Activated naive CD4-positive, alpha-beta T cell treated with anti-CD3 and anti-CD28 coated beads, Interleukin-2, amount 10 ng/mL, durations not matched to agents 7 days and 5 days (primary cell): ENCODE results near the gene TRABD2B.

Experiments
- CTCF ChIA-PET: fragments of 350-600 bp; sonication (Branson Sonifier 250); formaldehyde crosslinking; loops from one replicate; lab custom pipeline; 2021; ENCODE audit warnings: antibody characterized with exemption; lab: Charles Lee
- DNase-seq: peaks from one replicate; pipeline ENCODE4 v3.0.0-alpha.2; 2020
- H3K27ac Mint-ChIP-seq: one replicate; pipeline ENCODE4 v1.8.0; 2021; ENCODE audit warnings: mild to moderate bottlenecking, moderate library complexity, mixed read lengths
- H3K27me3 Mint-ChIP-seq: one replicate; pipeline ENCODE4 v1.8.0; 2021; ENCODE audit warnings: mild to moderate bottlenecking, mixed read lengths
- H3K36me3 Mint-ChIP-seq: one replicate; pipeline ENCODE4 v1.8.0; 2021; ENCODE audit warnings: mixed read lengths
- H3K4me1 Mint-ChIP-seq: one replicate; pipeline ENCODE4 v1.8.0; 2021; ENCODE audit warnings: mixed read lengths
- H3K4me3 Mint-ChIP-seq: one replicate; pipeline ENCODE4 v1.8.0; 2021; ENCODE audit warnings: mild to moderate bottlenecking, moderate library complexity, mixed read lengths
- H3K9me3 Mint-ChIP-seq: one replicate; pipeline ENCODE4 v1.8.0; 2021; ENCODE audit warnings: mixed read lengths

Gene TRABD2B

DNA sequence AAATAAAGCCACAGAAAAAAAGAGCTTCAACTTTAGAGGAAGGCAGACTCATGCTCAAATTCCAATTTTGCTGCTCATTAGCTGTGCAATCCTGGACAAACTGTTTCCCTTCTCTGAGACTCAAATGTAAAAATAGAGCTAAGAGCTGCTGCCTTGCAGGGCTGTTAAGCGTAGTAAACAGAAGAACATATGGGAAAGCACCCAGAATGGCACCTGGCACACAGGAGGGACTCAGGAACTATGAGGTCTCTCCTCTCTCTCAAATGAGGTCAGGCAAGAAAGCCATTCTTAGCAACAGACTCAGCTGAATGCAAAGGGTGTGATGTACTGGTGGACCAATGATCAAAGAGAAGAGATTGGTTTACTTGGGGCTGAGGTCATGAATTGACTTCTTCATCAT lies 61.3 kb downstream of the TRABD2B start:
- Mint-ChIP-seq H3K4me3 (no peak overlapping the region), H3K4me1 (no peaks in the 10 kb centered on the region), H3K36me3 (no peaks in the 10 kb centered on the region), H3K9me3 (no peaks in the 10 kb centered on the region), H3K27ac (no peak overlapping the region), H3K27me3 (peaks cover under 1% of the 10 kb centered on the region)
- CTCF ChIA-PET = no interaction called here
- no peak for DNase-seq

DNA sequence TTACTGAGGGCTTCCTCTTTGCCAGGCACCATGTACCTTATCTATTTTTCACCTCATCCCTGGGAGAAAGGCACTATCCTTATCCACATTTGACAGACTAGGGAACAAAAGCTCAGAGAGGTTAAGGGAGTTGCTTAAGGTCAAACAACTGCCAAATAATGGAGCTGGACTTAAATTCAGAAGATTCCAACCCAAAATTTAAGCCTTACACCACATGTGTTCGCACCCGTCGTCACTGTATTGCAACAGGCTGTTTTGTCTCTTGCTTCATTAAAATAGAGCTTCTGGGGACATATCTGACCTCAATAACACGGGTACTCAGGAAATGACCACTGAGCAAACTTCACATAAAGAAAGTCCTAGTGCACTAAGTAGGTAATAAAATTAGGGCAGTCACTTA lies 62.0 kb downstream of the TRABD2B start:
- no peaks in the 10 kb centered on the region for H3K9me3 Mint-ChIP-seq
- no peaks in the 10 kb centered on the region for H3K36me3 Mint-ChIP-seq
- H3K4me3 Mint-ChIP-seq = no peak overlapping the region
- CTCF ChIA-PET = no interaction called here
- no peaks in the 10 kb centered on the region for H3K4me1 Mint-ChIP-seq
- no peak for DNase-seq
- H3K27me3 Mint-ChIP-seq = peaks cover 6% of the 10 kb centered on the region
- no peak overlapping the region for H3K27ac Mint-ChIP-seq

DNA sequence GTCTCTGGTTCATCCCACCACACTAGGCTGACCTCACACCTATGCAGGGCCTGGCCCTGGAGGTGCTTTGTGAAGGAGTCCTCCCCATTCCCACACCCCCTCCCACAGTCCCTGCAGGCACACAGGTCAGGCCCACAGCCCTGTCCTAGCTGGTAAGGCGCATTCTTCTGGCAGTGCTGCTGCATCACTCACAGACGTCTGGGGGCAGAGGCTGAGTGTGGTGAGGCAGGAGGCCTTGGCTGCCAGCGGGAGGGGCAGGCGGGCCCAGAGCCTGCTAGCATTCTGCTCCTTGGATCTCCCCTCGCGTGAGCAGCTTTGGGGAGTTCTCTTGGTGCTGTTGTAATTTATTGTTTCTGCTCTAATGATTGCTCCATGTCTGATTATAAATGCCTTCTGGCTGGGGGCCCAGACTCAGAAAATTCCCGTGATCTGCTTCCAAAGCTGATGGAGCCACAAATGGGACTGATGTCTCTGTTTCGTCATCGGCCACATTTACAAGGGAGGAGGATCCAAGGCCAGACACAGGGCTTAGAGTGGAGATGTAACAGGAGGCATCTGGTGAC lies 62.9 kb downstream of the TRABD2B start:
- DNase-seq = no peak
- CTCF ChIA-PET = no interaction called here
- Mint-ChIP-seq H3K9me3 (no peaks in the 10 kb centered on the region), H3K27ac (no peak overlapping the region), H3K36me3 (no peaks in the 10 kb centered on the region), H3K4me1 (no peaks in the 10 kb centered on the region), H3K27me3 (peaks cover 14% of the 10 kb centered on the region), H3K4me3 (no peak overlapping the region)

DNA sequence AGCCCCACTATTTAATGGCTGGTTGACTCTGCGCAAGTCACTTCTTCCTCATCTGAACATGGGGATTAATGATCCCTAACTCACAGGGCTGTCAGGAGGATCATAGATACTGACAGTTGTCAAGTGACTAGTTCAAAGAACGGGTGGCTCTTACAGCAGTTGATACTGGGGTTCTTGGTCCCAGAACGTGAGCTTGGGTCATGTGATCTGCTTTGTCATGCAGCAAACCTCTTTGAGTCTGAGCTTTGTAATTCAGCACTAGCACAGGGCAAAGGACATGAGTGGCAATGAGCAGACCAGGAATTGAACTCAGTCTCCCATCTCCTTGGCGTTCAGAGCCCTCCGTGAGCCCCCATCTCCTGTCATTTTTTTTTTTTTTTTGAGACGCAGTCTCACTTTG lies 64.4 kb downstream of the TRABD2B start:
- H3K4me3 Mint-ChIP-seq = no peak overlapping the region
- peaks cover 17% of the 10 kb centered on the region for H3K27me3 Mint-ChIP-seq
- no peaks in the 10 kb centered on the region for H3K36me3 Mint-ChIP-seq
- no peak for DNase-seq
- CTCF ChIA-PET = no interaction called here
- H3K27ac Mint-ChIP-seq = no peak overlapping the region
- no peaks in the 10 kb centered on the region for H3K9me3 Mint-ChIP-seq
- no peaks in the 10 kb centered on the region for H3K4me1 Mint-ChIP-seq

DNA sequence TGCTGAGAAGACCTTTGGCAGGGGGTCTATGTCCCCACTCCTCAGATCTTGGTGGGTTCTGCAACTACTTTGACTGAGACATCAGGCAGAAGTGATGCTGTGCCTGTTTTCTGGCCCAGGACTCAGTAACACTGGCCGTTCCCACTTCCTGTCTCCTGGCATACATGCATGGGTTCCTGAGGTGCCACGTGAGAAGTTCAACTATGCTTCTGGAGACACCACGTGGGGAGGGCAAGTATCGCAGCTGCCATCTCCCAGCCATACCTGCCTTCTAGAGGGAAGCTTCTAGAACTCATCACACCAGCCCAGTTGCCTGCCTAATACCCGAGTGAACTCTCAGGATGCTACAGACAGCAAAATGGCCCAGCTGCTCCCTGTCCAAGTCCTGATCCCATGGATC lies 65.8 kb downstream of the TRABD2B start:
- CTCF ChIA-PET = no interaction called here
- H3K27ac Mint-ChIP-seq = no peak overlapping the region

DNA sequence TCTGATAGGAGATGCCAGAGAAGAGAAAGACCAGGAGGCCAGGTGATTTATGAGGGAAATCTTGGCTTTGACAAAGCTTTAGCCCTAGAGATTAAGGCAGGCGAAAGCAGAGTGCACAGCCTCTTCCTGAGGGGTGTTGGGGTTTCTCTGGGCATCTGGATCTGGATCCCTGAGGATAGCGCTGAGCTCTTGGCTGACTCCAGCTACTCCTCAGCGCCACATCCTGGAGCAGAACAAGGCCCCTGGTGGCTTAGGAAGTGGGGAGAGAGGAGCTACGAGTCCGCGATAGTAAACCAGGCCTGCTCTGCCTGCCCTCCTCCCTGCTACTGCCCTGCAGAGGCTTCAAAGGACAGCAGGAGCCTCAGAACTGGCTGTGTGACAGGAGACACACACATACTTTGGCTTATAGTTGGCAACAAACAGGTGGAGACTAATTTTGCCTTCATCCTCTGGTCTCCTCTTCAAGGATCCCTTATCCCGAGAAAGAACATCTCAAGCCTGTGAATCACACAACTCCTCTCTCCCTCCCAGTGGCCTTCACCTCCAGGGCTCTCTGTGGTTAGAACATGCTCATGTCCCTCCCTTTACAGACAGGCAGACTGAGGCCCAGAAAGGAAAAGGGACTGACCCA lies 66.9 kb downstream of the TRABD2B start:
- Mint-ChIP-seq H3K4me3 (no peak overlapping the region), H3K27me3 (peaks cover 23% of the 10 kb centered on the region), H3K4me1 (no peaks in the 10 kb centered on the region), H3K9me3 (no peaks in the 10 kb centered on the region), H3K27ac (no peak overlapping the region), H3K36me3 (no peaks in the 10 kb centered on the region)
- DNase-seq = no peak
- CTCF ChIA-PET = no interaction called here

More for the DNA sequence above, 65.8 kb downstream of the TRABD2B start:
- Mint-ChIP-seq H3K9me3 (no peaks in the 10 kb centered on the region), H3K27me3 (peaks cover 23% of the 10 kb centered on the region), H3K4me1 (no peaks in the 10 kb centered on the region), H3K36me3 (no peaks in the 10 kb centered on the region), H3K4me3 (no peak overlapping the region)
- no peak for DNase-seq

DNA sequence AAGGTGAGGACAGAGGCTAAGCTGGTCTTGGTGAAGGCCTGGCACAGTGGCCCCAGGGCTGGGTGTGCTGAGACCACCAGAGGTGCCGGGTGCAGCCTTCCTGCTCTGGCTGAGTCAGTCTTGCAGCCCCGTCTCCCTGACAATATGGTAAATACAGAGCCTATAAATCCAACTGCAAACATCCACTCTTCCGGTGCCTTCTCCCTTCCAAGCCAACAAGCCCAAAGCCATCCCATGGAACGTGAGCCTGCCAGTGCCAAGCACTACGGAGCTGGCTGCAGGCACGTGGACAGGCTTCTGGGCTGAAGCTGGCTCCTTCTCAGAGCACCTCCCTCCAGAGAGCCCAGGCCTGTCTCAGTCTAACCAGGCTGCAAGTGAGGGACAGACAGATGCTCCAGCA lies 70.0 kb downstream of the TRABD2B start:
- no peak for DNase-seq
- Mint-ChIP-seq H3K9me3 (no peaks in the 10 kb centered on the region), H3K4me1 (no peaks in the 10 kb centered on the region), H3K4me3 (no peak overlapping the region), H3K27ac (no peak overlapping the region), H3K36me3 (no peaks in the 10 kb centered on the region), H3K27me3 (peaks cover 47% of the 10 kb centered on the region)
- CTCF ChIA-PET = interaction anchor here (1.1 kb wide), 1 partner anchor 135 kb away, joined by 3 read pairs; no protein-coding TSS in a partner anchor

DNA sequence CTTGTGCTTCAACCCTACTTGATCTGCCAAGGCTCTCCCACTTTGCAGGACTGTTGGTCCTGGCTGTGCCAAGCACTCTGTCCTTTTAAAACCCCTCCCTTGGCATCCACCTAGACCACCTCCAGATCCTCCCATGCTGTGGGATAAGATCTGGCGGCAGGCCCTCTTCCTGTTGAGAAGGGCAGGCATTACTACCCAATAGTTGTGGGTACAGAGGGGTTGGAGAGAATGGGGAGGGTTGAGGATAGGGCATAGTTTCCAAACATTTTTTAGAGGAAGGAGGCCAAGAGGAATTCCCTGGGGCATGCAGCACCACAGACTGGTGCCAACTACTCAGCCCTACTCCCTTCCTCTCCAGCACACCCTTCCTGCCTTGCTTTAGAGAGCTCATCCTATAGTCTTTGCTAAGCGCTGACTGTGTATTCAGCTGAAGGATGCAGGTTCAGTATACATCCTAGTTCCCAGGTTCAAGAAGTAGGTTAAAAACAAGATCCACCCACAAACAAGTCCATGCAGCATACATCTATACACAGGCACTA lies 70.7 kb downstream of the TRABD2B start:
- H3K27me3 Mint-ChIP-seq = peaks cover 47% of the 10 kb centered on the region

DNA sequence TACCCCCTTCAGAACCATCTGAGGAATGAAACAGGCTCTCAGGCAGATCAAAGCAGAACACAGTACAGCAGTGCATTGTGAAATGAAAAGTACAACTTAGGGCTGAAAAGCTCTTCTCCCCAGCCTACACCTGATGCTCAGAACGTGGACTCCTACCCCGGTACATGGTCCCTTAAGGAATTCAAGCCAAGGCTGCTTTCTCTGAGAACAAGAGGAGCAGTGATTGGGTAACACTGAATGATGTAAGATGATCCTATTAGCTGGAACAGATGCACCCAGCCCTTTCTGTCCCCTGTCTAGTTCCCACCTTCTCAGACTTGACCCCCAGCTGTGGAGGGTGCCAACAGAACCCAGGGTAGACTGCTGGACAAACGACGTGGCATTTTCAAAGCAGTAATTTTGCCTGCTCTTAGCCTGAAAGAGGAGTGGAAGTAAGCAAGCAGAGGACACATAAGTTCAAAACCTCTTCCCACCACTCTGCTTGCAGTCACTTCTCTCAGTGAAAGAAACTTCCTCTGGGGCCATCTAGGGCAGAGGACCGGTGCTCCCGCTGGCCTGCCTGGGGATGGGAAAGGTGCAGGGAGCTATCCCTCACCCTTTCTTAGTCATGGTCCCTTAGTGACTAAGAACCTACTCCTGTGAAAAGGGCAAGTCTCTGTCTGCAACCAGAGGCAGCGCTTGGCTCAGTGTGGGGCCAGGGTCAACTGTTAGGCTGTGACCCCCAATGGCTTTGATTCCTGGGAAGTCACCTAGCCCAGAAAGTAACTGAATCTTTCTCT lies 72.7 kb downstream of the TRABD2B start:
- Mint-ChIP-seq H3K36me3 (no peaks in the 10 kb centered on the region), H3K9me3 (no peaks in the 10 kb centered on the region), H3K27me3 (peaks cover 34% of the 10 kb centered on the region), H3K4me3 (no peak overlapping the region), H3K4me1 (no peaks in the 10 kb centered on the region), H3K27ac (no peak overlapping the region)
- no peak for DNase-seq
- CTCF ChIA-PET = no interaction called here

More for the DNA sequence above, 70.7 kb downstream of the TRABD2B start:
- no peaks in the 10 kb centered on the region for H3K36me3 Mint-ChIP-seq
- no peak overlapping the region for H3K27ac Mint-ChIP-seq
- no peaks in the 10 kb centered on the region for H3K9me3 Mint-ChIP-seq
- H3K4me1 Mint-ChIP-seq = no peaks in the 10 kb centered on the region
- no peak for DNase-seq
- no peak overlapping the region for H3K4me3 Mint-ChIP-seq
- CTCF ChIA-PET = interaction anchor here (1.1 kb wide), 1 partner anchor 136 kb away, joined by 3 read pairs; no protein-coding TSS in a partner anchor

DNA sequence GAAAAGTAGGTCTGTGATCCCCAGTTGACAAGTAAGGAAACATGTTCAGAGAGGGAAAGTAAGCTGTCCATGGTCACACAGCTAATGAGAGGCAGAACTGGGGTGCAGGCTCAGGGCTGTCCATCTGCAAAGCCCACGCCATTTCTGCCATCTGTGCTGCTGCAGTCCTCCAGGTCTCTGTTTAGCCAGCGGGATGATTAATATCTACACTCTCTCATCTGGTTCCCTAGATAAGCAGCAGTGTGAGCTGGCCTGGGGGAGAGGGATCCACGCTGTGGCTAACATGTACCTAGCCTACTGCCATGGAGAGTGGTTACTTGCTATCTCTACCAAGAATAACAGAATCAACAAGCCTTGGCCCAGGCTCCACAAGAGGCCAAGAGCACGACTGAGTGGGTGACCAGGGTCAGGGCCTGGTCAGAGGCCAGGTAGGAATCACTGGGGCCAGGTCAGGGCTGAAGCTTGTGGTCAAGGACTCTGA lies 75.2 kb downstream of the TRABD2B start:
- Mint-ChIP-seq H3K4me3 (no peak overlapping the region), H3K27me3 (peaks cover 24% of the 10 kb centered on the region), H3K27ac (no peak overlapping the region), H3K36me3 (no peaks in the 10 kb centered on the region), H3K4me1 (no peaks in the 10 kb centered on the region), H3K9me3 (no peaks in the 10 kb centered on the region)
- CTCF ChIA-PET = no interaction called here
- no peak for DNase-seq

DNA sequence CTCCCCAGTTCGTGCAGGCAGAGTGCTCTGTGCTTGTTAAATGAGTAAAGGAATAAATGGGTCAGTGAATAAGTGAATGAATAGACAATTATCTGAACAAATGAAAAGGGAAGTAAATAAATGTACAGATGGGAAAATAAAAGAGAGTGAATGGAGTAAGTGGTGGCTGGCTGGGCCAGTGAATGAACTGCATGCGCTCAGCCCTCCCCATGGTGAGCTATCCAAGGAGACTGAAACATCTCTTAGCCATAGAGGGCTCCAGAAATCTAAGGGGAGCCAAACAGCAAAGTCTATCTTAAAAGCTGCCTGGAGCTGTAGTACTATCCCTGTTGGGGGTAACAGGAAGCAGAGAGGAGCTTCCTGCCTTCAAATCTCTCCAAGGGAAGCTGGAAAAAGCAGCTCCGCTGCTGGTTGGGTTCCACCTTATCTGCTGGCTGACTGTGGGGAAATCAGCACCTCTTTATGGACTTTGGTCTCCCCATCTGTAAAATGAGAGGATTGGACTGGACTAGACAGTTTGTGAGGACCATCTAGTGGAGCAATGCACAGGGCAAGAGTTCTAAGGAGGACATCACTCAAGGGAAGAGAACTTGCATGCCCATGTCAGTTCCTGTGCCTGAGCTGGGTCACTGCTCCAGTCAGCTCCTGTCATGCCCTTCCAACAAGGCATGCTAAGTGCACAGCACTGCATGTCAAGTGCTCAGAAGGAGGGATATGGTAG lies 77.9 kb downstream of the TRABD2B start:
- Mint-ChIP-seq H3K36me3 (no peaks in the 10 kb centered on the region), H3K27ac (no peak overlapping the region), H3K9me3 (no peaks in the 10 kb centered on the region), H3K4me3 (no peak overlapping the region), H3K27me3 (peaks cover 17% of the 10 kb centered on the region), H3K4me1 (no peaks in the 10 kb centered on the region)
- DNase-seq = no peak
- CTCF ChIA-PET = no interaction called here

DNA sequence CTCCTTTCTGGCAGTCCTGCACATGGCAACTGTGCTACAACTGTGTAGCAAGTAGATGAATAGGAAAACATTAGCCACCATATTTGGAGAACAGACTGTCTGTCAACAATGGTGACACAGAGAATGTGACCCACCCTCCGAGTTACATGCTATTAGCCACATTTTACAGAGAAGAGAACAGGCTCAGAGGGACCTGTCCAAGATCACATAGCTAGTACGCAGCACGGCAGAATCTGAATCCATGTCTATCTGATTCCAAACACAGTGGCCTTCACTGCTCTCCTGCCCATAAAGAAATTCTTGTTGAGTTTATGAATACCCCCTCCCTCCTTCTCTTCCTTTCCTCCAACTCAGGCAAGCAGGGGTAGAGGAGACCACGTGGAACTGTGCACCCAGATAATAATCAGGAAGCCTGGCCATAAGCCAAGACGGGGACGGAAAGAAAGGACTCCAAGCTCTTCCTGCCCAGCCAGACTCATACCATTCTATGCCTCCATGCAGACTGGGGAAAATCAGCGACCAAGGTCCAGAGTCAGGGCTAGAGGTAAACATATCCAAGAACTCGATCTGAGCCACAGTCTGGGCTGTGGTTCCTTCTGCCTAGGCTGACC lies 78.8 kb downstream of the TRABD2B start:
- no peaks in the 10 kb centered on the region for H3K9me3 Mint-ChIP-seq
- no peak for DNase-seq
- CTCF ChIA-PET = no interaction called here
- no peaks in the 10 kb centered on the region for H3K36me3 Mint-ChIP-seq
- no peak overlapping the region for H3K4me3 Mint-ChIP-seq
- H3K4me1 Mint-ChIP-seq = no peaks in the 10 kb centered on the region
- H3K27ac Mint-ChIP-seq = no peak overlapping the region
- peaks cover 10% of the 10 kb centered on the region for H3K27me3 Mint-ChIP-seq

DNA sequence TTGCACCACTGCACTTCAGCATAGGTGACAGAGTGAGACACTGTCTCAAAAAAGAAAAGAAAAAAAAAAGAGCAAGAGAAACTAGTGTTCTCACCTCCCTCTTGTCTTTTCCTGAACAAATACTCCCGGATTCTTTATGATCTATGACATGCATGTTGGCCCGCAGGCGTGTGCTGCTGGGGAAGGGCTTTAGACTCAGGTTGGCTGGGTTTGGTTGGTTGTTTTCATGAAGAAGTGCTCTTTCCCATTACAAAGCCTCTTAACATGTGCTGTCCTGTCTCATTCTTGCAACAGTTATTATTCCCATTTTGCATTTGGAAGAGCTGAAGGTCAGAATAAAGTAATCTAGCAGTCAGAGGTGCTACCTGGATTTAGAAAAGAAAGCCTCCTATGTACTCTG lies 79.5 kb downstream of the TRABD2B start:
- no peaks in the 10 kb centered on the region for H3K36me3 Mint-ChIP-seq
- H3K4me3 Mint-ChIP-seq = no peak overlapping the region

More for the DNA sequence above, 79.5 kb downstream of the TRABD2B start:
- H3K27me3 Mint-ChIP-seq = peaks cover 3% of the 10 kb centered on the region
- H3K27ac Mint-ChIP-seq = no peak overlapping the region
- no peak for DNase-seq
- no peaks in the 10 kb centered on the region for H3K9me3 Mint-ChIP-seq
- H3K4me1 Mint-ChIP-seq = no peaks in the 10 kb centered on the region
- CTCF ChIA-PET = no interaction called here
